Fibroblast of villous mesenchyme (primary cell): ENCODE measurements around the gene DDX53. TPM values are rescaled to one million over a fixed set of nuclear protein-coding genes. Genes with fewer than 3 reads are reported as not detected.

ENCODE experiments used
- DNase-seq: peaks from one replicate; pipeline ENCODE4 v3.0.0-alpha.2; 2010; ENCODE audit warnings: low read depth
- H3K4me3 ChIP-seq: 2 replicates; pipeline ENCODE4 v1.5.1; 2011; ENCODE audit warnings: low read depth, mild to moderate bottlenecking, low read length
- total RNA-seq: library from RNA; depleted of rRNA; stranded (reverse); fragments of >200 nt; gene quantifications from 2 replicates; pipeline ENCODE4 v1.2.3, GENCODE V29; 2012
- TF ChIP-seq, protein P1 (sequence below): IDR thresholded peaks from 2 replicates; pipeline ENCODE4 v1.5.1; 2012; ENCODE audit warnings: low read depth, mild to moderate bottlenecking, low read length; ENCODE audit not compliant: insufficient read depth

DDX53 gene
- total RNA-seq, result under 0.01 TPM in 1 of 2 replicates, not detected in the other

DNA sequence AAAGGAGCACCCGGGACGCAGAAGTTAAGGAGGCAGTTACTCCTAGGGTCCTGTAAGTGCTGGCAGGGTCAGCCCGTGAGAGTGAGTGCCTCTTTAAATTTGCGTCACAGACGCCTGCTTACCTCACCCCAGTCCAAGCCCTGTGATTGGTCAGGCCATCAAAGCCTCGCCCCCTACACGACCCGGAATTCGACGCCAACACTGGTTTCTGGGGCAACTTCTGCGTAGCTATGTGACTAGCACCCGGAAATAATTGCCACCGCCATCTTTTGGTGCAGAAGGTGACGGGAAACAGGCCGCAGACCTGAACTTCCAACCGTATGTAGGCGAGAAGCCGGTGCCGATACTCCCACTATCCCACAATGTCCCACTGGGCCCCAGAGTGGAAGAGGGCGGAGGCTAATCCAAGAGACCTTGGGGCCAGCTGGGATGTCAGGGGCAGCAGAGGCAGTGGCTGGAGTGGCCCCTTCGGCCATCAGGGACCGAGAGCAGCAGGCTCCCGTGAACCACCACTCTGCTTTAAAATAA, at the start of gene DDX53:
Gene DDX53 (plus strand): TSS at position 265 of the 528 bp plus-strand sequence. CDS start 98 bp downstream, at position 363.
- no peak for DNase-seq
- H3K4me3 ChIP-seq, result no peak within 1 kb of the TSS
- TF ChIP-seq, protein P1, sequence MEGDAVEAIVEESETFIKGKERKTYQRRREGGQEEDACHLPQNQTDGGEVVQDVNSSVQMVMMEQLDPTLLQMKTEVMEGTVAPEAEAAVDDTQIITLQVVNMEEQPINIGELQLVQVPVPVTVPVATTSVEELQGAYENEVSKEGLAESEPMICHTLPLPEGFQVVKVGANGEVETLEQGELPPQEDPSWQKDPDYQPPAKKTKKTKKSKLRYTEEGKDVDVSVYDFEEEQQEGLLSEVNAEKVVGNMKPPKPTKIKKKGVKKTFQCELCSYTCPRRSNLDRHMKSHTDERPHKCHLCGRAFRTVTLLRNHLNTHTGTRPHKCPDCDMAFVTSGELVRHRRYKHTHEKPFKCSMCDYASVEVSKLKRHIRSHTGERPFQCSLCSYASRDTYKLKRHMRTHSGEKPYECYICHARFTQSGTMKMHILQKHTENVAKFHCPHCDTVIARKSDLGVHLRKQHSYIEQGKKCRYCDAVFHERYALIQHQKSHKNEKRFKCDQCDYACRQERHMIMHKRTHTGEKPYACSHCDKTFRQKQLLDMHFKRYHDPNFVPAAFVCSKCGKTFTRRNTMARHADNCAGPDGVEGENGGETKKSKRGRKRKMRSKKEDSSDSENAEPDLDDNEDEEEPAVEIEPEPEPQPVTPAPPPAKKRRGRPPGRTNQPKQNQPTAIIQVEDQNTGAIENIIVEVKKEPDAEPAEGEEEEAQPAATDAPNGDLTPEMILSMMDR, result no peak

GRCh38 chrX:22950269-22951266, 49.2 kb upstream of the DDX53 start:
- TF ChIP-seq, protein P1, result no peak
- DNase-seq, result peak; percentile 66
- no peak overlapping the region for H3K4me3 ChIP-seq

- no peak overlapping the region for H3K4me3 ChIP-seq
- TF ChIP-seq, protein P1, result no peak
- peak; percentile 22 for DNase-seq
These were observed 47.8 kb upstream of the DDX53 start for GRCh38 chrX:22952010-22952409.

- no peak for DNase-seq
- H3K4me3 ChIP-seq, result no peak overlapping the region
- TF ChIP-seq, protein P1, result no peak
These were observed 41.5 kb upstream of the DDX53 start for GRCh38 chrX:22958250-22958649.

DNA sequence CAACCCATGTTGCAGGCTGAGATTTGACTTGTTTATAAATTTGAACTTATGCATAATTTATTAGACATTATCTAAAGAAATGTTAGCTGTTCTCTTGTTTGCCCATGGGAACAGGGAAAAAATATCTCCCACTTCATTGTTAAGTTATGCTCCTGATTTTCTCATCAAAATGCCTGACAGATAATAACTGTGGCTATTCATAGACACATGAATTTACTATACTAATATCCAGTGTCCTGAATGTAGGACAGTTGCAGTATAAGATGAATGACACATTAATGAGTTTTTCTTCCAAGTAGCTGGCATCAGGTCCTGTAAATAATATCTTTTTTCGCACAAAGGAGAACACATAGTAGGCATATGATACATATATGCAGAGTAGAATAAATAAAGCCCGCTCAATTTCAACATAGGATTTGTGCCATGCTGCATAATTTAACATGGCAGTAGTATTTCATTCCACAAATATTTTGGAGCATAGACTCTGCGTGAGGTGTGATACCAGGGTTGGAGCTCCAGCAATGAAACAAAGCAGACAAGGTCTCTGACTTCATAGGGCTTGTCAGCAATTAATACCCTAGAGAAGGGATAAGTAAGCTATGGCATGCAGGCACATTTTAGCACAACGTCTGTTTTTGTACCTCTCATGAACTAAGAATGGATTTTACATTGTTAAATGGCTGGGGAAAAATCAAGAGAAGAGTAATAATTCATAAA, 40.4 kb upstream of the DDX53 start:
- TF ChIP-seq, protein P1, result no peak
- no peak overlapping the region for H3K4me3 ChIP-seq
- no peak for DNase-seq

DNA sequence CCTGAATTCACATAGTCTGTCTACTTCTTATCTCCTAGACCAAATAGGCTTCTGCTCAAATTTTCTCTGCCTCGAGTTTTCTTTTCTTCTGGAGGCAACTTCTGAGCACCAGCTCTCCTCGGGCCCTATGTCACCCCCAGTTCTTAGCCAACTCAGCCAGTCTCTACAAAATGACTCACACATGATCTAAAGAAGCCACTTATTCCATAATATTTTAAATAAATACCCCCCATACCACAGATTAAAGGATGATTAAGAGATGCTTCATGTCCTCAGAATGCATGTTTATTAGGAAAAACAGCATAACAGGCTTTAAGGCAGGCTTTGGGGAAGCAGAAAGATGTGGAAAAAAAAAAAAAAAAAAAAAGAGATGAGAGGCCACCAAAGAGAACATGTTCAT, 36.6 kb upstream of the DDX53 start:
- TF ChIP-seq, protein P1, result no peak
- no peak for DNase-seq

More for the DNA sequence above, 36.6 kb upstream of the DDX53 start:
- no peak overlapping the region for H3K4me3 ChIP-seq
